ENCODE results near the gene RANBP10. TPM values are rescaled to one million over a fixed set of nuclear protein-coding genes. Genes with fewer than 3 reads are reported as not detected.
"Not testable (repeated sequence)": the region's sequence is repeated elsewhere in the genome, so short reads cannot be mapped to it uniquely, and the experiment has no call there.

Gene RANBP10
- total and polyA plus RNA-seq, 4 donors, result 9.8 to 15.5 (median 13.8) TPM

DNA sequence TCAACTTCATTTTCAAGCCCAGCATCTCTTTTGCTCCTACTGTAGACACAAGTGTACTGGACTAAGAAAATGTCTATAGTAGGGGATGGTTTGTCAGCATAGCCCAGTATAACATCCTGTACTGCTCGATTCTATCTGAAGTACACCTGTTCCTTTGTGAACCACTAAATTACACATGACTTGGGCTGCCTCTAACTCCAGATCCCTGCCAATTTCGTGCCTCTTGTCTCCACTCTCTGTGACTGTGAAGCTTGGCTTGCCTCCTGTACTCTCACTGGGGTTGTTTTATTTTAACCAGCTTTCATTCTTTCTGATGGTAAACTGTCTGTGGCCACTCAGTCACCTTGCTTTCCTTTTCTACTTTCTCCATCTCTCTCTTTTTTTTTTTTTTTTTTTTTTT is 111.7 kb downstream of the RANBP10 start:
- Histone ChIP-seq H3K27ac (ENCODE audit: low read depth in 1 of 2, low read length in 2 of 2) (peak overlapping the region in 1 of 2 donors; percentile 4), H3K27me3 (ENCODE audit: control insufficient read depth in 4 of 4, insufficient read depth in 4 of 4, low read length in 3 of 4) (no peaks in the 10 kb centered on the region), H3K36me3 (ENCODE audit: control insufficient read depth in 4 of 4, insufficient read depth in 3 of 4, low read depth in 1 of 4, low read length in 3 of 4) (peaks cover 0 to 4% (median 2%) of the 10 kb centered on the region in 4 donors), H3K9me3 (ENCODE audit: control insufficient read depth in 4 of 4, low read length in 3 of 4) (no peaks in the 10 kb centered on the region), H3K4me1 (ENCODE audit: control insufficient read depth in 4 of 4, insufficient read depth in 4 of 4, low read length in 3 of 4) (peaks cover 0 to 13% (median 9%) of the 10 kb centered on the region in 4 donors), H3K9ac (ENCODE audit: low read depth in 1 of 2, low read length in 2 of 2) (no peak overlapping the region), H3K4me3 (ENCODE audit: low read depth in 1 of 3, low read length in 3 of 3) (no peak overlapping the region)
- TF ChIP-seq EGR1 (IDR thresholded peaks at IDR 0.05; ENCODE audit: low read depth in 2 of 2) (no peak), GABPA (IDR thresholded peaks at IDR 0.05 in 1 of 2, conservative IDR thresholded peaks at IDR 0.05 in 1 of 2) (no peak), RAD21 (IDR thresholded peaks at IDR 0.05) (no peak), JUND (IDR thresholded peaks at IDR 0.05) (no peak), HNF4G (IDR thresholded peaks at IDR 0.05) (no peak), RXRA (IDR thresholded peaks at IDR 0.05) (no peak)
- TF ChIP-seq, protein P1, sequence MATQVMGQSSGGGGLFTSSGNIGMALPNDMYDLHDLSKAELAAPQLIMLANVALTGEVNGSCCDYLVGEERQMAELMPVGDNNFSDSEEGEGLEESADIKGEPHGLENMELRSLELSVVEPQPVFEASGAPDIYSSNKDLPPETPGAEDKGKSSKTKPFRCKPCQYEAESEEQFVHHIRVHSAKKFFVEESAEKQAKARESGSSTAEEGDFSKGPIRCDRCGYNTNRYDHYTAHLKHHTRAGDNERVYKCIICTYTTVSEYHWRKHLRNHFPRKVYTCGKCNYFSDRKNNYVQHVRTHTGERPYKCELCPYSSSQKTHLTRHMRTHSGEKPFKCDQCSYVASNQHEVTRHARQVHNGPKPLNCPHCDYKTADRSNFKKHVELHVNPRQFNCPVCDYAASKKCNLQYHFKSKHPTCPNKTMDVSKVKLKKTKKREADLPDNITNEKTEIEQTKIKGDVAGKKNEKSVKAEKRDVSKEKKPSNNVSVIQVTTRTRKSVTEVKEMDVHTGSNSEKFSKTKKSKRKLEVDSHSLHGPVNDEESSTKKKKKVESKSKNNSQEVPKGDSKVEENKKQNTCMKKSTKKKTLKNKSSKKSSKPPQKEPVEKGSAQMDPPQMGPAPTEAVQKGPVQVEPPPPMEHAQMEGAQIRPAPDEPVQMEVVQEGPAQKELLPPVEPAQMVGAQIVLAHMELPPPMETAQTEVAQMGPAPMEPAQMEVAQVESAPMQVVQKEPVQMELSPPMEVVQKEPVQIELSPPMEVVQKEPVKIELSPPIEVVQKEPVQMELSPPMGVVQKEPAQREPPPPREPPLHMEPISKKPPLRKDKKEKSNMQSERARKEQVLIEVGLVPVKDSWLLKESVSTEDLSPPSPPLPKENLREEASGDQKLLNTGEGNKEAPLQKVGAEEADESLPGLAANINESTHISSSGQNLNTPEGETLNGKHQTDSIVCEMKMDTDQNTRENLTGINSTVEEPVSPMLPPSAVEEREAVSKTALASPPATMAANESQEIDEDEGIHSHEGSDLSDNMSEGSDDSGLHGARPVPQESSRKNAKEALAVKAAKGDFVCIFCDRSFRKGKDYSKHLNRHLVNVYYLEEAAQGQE (IDR thresholded peaks at IDR 0.05), result no peak
- TF ChIP-seq, protein P2, sequence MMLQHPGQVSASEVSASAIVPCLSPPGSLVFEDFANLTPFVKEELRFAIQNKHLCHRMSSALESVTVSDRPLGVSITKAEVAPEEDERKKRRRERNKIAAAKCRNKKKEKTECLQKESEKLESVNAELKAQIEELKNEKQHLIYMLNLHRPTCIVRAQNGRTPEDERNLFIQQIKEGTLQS (IDR thresholded peaks at IDR 0.05), result no peak
- WGBS, result 42% methylated on average over 2 of the region's 2 CpGs
- DNase-seq (ENCODE audit: low spot score), result no peak

DNA sequence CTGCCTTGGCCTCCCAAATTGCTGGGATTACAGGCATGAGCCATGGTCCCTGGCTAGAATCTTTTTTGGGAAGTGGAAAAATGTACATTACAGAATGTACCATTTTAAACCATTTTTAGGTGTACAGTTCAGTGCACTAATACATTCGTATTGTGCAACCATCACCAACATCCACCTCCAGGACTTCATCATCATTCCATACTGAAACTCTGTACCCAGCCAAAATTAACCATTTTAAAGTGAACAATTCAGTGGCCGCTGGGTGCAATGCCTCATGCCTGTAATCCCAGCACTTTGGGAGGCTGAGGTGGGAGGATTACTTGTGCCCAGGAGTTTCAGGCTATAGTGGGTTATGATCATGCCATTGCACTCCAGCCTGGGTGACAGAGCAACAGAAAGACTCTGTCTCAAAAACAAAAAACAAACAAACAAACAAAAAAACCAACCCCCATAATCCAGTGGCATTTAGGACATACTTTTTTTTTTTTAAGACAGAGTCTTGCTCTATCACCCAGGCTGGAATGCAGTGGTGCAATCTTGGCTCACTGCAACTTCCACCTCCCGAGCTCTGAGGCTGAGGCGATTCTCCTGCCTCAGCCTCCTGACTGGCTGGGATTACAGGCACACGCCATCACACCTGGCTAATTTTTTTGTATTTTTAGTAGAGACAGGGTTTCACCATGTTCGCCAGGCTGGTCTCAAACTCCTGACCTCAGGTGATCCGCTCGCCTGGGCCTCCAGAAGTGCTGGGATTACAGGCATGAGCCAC is 112.7 kb downstream of the RANBP10 start:
- DNase-seq (ENCODE audit: low spot score); H3K27me3 ChIP-seq (ENCODE audit: control insufficient read depth in 4 of 4, insufficient read depth in 4 of 4, low read length in 3 of 4); H3K27ac ChIP-seq (ENCODE audit: low read depth in 1 of 2, low read length in 2 of 2); H3K9me3 ChIP-seq (ENCODE audit: control insufficient read depth in 4 of 4, low read length in 3 of 4); H3K36me3 ChIP-seq (ENCODE audit: control insufficient read depth in 4 of 4, insufficient read depth in 3 of 4, low read depth in 1 of 4, low read length in 3 of 4); H3K4me3 ChIP-seq (ENCODE audit: low read depth in 1 of 3, low read length in 3 of 3); H3K9ac ChIP-seq (ENCODE audit: low read depth in 1 of 2, low read length in 2 of 2): not testable (repeated sequence)
- WGBS, result 92% methylated on average over 8 of the region's 8 CpGs
- peaks cover 0 to 13% (median 8%) of the 10 kb centered on the region in 4 donors for H3K4me1 ChIP-seq (ENCODE audit: control insufficient read depth in 4 of 4, insufficient read depth in 4 of 4, low read length in 3 of 4)

DNA sequence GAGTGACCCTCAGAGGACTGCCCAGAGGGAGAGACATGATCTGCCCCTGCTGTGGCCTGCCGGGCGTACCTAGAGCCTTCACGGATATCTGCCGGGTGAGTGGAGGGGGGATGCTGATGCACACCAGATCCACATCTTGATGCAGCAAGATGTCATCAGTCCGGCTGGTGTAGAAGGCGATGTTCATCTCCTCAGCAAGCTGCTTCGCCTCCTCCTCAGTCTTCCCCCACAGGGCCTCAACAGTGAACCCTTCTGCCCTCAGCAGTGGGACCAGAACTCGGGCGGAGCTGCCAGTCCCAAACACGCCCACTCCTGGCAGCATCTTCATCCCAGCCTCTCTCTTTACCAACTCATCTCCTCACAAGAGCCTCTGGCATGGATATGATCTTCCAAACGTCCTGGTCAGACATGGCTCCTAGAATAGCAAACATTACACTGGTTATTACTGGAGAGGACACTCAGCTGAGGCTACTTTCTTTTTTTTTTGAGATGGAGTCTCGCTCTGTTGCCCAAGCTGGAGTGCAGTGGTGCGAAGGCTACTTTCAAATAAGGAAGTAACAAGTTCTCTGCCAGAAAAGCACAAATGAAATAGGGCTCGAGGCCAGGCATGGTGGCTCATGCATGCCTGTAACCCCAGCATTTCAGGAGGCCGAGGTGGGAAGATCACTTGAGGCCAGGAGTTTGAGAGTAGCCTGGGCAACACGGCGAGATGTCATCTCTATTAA is 120.8 kb downstream of the RANBP10 start:
- H3K9me3 ChIP-seq (ENCODE audit: control insufficient read depth in 4 of 4, low read length in 3 of 4), result no peaks in the 10 kb centered on the region
- peaks cover 0 to 12% (median 10%) of the 10 kb centered on the region in 4 donors for H3K4me1 ChIP-seq (ENCODE audit: control insufficient read depth in 4 of 4, insufficient read depth in 4 of 4, low read length in 3 of 4)
- H3K36me3 ChIP-seq (ENCODE audit: control insufficient read depth in 4 of 4, insufficient read depth in 3 of 4, low read depth in 1 of 4, low read length in 3 of 4), result peaks cover 0 to 20% (median 11%) of the 10 kb centered on the region in 4 donors
- no peak overlapping the region for H3K9ac ChIP-seq (ENCODE audit: low read depth in 1 of 2, low read length in 2 of 2)
- 90% methylated on average over 17 of the region's 17 CpGs for WGBS
- no peak for DNase-seq (ENCODE audit: low spot score)
- no peak overlapping the region for H3K4me3 ChIP-seq (ENCODE audit: low read depth in 1 of 3, low read length in 3 of 3)
- H3K27me3 ChIP-seq (ENCODE audit: control insufficient read depth in 4 of 4, insufficient read depth in 4 of 4, low read length in 3 of 4), result no peaks in the 10 kb centered on the region
- peak overlapping the region; percentile 39 to 61 for H3K27ac ChIP-seq (ENCODE audit: low read depth in 1 of 2, low read length in 2 of 2)
- TF ChIP-seq, protein P3, sequence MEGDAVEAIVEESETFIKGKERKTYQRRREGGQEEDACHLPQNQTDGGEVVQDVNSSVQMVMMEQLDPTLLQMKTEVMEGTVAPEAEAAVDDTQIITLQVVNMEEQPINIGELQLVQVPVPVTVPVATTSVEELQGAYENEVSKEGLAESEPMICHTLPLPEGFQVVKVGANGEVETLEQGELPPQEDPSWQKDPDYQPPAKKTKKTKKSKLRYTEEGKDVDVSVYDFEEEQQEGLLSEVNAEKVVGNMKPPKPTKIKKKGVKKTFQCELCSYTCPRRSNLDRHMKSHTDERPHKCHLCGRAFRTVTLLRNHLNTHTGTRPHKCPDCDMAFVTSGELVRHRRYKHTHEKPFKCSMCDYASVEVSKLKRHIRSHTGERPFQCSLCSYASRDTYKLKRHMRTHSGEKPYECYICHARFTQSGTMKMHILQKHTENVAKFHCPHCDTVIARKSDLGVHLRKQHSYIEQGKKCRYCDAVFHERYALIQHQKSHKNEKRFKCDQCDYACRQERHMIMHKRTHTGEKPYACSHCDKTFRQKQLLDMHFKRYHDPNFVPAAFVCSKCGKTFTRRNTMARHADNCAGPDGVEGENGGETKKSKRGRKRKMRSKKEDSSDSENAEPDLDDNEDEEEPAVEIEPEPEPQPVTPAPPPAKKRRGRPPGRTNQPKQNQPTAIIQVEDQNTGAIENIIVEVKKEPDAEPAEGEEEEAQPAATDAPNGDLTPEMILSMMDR (IDR thresholded peaks at IDR 0.05; ENCODE audit: low read depth, low read length, missing input control), result no peak
- TF ChIP-seq RXRA (IDR thresholded peaks at IDR 0.05) (no peak), GABPA (IDR thresholded peaks at IDR 0.05 in 1 of 2, conservative IDR thresholded peaks at IDR 0.05 in 1 of 2) (no peak), TAF1 (conservative IDR thresholded peaks at IDR 0.05) (no peak), JUND (IDR thresholded peaks at IDR 0.05) (no peak), HNF4A (conservative IDR thresholded peaks at IDR 0.05) (no peak), FOXA1 (IDR thresholded peaks at IDR 0.05) (no peak), SP1 (IDR thresholded peaks at IDR 0.05) (no peak), EGR1 (IDR thresholded peaks at IDR 0.05; ENCODE audit: low read depth in 2 of 2) (no peak), YY1 (IDR thresholded peaks at IDR 0.05) (no peak), RAD21 (IDR thresholded peaks at IDR 0.05) (no peak)
- TF ChIP-seq, protein P4, sequence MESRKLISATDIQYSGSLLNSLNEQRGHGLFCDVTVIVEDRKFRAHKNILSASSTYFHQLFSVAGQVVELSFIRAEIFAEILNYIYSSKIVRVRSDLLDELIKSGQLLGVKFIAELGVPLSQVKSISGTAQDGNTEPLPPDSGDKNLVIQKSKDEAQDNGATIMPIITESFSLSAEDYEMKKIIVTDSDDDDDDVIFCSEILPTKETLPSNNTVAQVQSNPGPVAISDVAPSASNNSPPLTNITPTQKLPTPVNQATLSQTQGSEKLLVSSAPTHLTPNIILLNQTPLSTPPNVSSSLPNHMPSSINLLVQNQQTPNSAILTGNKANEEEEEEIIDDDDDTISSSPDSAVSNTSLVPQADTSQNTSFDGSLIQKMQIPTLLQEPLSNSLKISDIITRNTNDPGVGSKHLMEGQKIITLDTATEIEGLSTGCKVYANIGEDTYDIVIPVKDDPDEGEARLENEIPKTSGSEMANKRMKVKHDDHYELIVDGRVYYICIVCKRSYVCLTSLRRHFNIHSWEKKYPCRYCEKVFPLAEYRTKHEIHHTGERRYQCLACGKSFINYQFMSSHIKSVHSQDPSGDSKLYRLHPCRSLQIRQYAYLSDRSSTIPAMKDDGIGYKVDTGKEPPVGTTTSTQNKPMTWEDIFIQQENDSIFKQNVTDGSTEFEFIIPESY (IDR thresholded peaks at IDR 0.05), result no peak

Measured in liver (tissue), 9 donors.